ENCODE data around the gene ZDHHC7.
"Not testable (repeated sequence)": the region's sequence is repeated elsewhere in the genome, so short reads cannot be mapped to it uniquely, and the experiment has no call there.

Gene ZDHHC7

GRCh38 chr16:85042606-85043005, 31.3 kb upstream of the ZDHHC7 start:
- DNase-seq (ENCODE audit: low read depth) = no peak

- no peak for DNase-seq (ENCODE audit: low read depth)
These were observed 30.8 kb upstream of the ZDHHC7 start for GRCh38 chr16:85042167-85042526.

- no peak for DNase-seq (ENCODE audit: low read depth)
These were observed 30.2 kb upstream of the ZDHHC7 start for GRCh38 chr16:85041219-85042166.

GRCh38 chr16:85040685-85041084, 29.4 kb upstream of the ZDHHC7 start:
- DNase-seq (ENCODE audit: low read depth) = no peak

GRCh38 chr16:85037721-85038120, 26.4 kb upstream of the ZDHHC7 start:
- DNase-seq (ENCODE audit: low read depth) = no peak

- peak; percentile 92 for DNase-seq (ENCODE audit: low read depth)
These were observed 25.7 kb upstream of the ZDHHC7 start for GRCh38 chr16:85037050-85037410.

- no peak for DNase-seq (ENCODE audit: low read depth)
These were observed 25.1 kb upstream of the ZDHHC7 start for GRCh38 chr16:85036236-85037049.

GRCh38 chr16:85034591-85035433, 23.5 kb upstream of the ZDHHC7 start:
- DNase-seq (ENCODE audit: low read depth) = no peak

GRCh38 chr16:85033171-85033570, 21.8 kb upstream of the ZDHHC7 start:
- DNase-seq (ENCODE audit: low read depth) = no peak

- not testable (repeated sequence) for DNase-seq (ENCODE audit: low read depth)
These were observed 20.9 kb upstream of the ZDHHC7 start for GRCh38 chr16:85032187-85032586.

GRCh38 chr16:85031451-85031850, 20.1 kb upstream of the ZDHHC7 start:
- DNase-seq (ENCODE audit: low read depth) = no peak

GRCh38 chr16:85029981-85030401, 18.7 kb upstream of the ZDHHC7 start:
- DNase-seq (ENCODE audit: low read depth) = no peak

GRCh38 chr16:85029408-85029784, 18.1 kb upstream of the ZDHHC7 start:
- DNase-seq (ENCODE audit: low read depth) = peak; percentile 42

- DNase-seq (ENCODE audit: low read depth) = peak; percentile 32
These were observed 17.5 kb upstream of the ZDHHC7 start for GRCh38 chr16:85028685-85029407.

GRCh38 chr16:85027958-85028684, 16.8 kb upstream of the ZDHHC7 start:
- DNase-seq (ENCODE audit: low read depth) = no peak

GRCh38 chr16:85027349-85027957, 16.1 kb upstream of the ZDHHC7 start, which contains the start of gene KIAA0513:
Gene KIAA0513 (plus strand): TSS chr16:85027795. CDS start chr16:85067072, 39,277 bp downstream.
- DNase-seq (ENCODE audit: low read depth) = peak; percentile 87

GRCh38 chr16:85026703-85027102, 15.4 kb upstream of the ZDHHC7 start:
- DNase-seq (ENCODE audit: low read depth) = no peak

- no peak for DNase-seq (ENCODE audit: low read depth)
These were observed 14.7 kb upstream of the ZDHHC7 start for GRCh38 chr16:85025781-85026653.

GRCh38 chr16:85019659-85020245, 8.4 kb upstream of the ZDHHC7 start:
- DNase-seq (ENCODE audit: low read depth) = no peak
